GM12878 (cell line): Measurements from ENCODE around the gene EDNRA. TPM values are rescaled to one million over a fixed set of nuclear protein-coding genes. Genes with fewer than 3 reads are reported as not detected.

Experiments
- ATAC-seq: fragments of 200-7000 bp; cut with Tn5 transposase; 3 replicates; pipeline ENCODE4 v1.9.1; 2020; ENCODE audit warnings: mild to moderate bottlenecking, moderate library complexity
- BruUV-seq: library from RNA; stranded (reverse); fragments of 400-500 nt; replicated peaks from 2 replicates; lab custom pipeline; 2021; lab: Mats Ljungman, UMichigan
- CTCF ChIA-PET: fragments of 300-600 bp; sonication (Branson Sonifier 250); formaldehyde crosslinking; extraction: SDS; loops from one replicate; lab custom pipeline; 2021; ENCODE audit warnings: inconsistent platforms; lab: Yijun Ruan, JAX
- POLR2A ChIA-PET: fragments of 350-600 bp; formaldehyde crosslinking; extraction: SDS; loops from one replicate; lab custom pipeline; 2021; ENCODE audit warnings: inconsistent platforms; lab: Charles Lee
- RAD21 ChIA-PET: fragments of 300-600 bp; sonication (Branson Sonifier 250); formaldehyde crosslinking; loops from one replicate; lab custom pipeline; 2023; ENCODE audit warnings: antibody characterized with exemption; ENCODE audit not compliant: unreplicated experiment; lab: Charles Lee
- SMC1A ChIA-PET: fragments of 300-600 bp; sonication (Branson Sonifier 250); formaldehyde crosslinking; loops from one replicate; lab custom pipeline; 2023; ENCODE audit not compliant: unreplicated experiment, uncharacterized antibody; lab: Charles Lee
- DNase-seq: peaks from one replicate; pipeline ENCODE4 v3.0.0-alpha.2; 2011; ENCODE audit warnings: low read depth, low spot score
- FAIRE-seq: peaks from 3 replicates; lab custom pipeline; 2011; peaks lifted over from hg19 to GRCh38; lab: Jason Lieb, UNC
- H2AFZ ChIP-seq: 2 replicates; pipeline ENCODE4 v1.6.0; 2011; ENCODE audit warnings: low read depth, low read length, control low read depth; ENCODE audit not compliant: control insufficient read depth
- H3K27ac ChIP-seq: 2 replicates; pipeline ENCODE4 v1.5.1; 2011; ENCODE audit warnings: control low read depth; ENCODE audit not compliant: control insufficient read depth, insufficient read depth
- H3K27me3 ChIP-seq, 2 experiments: replicated peaks in 1 of 2; 2 replicates each; pipeline versions ENCODE4 v1.6.0 to v1.6.1; 2011; ENCODE audit warnings: low read length in 1 of 2; ENCODE audit not compliant: control insufficient read depth in 2 of 2, insufficient read depth in 2 of 2
- H3K36me3 ChIP-seq, 2 experiments: 2 replicates each; pipeline ENCODE4 v1.5.1; 2011; ENCODE audit warnings: low read length in 1 of 2; ENCODE audit not compliant: control insufficient read depth in 2 of 2, insufficient read depth in 2 of 2
- H3K4me1 ChIP-seq: 2 replicates; pipeline ENCODE4 v1.6.1; 2011; ENCODE audit warnings: mild to moderate bottlenecking, low read length, moderate library complexity, mixed read lengths; ENCODE audit not compliant: control insufficient read depth, insufficient read depth
- H3K4me2 ChIP-seq: 2 replicates; pipeline ENCODE4 v1.6.0; 2011; ENCODE audit warnings: control low read depth; ENCODE audit not compliant: control insufficient read depth, insufficient read depth
- H3K4me3 ChIP-seq: fragments of 200-600 bp; sonication (generic); 2 replicates; pipeline ENCODE4 v1.5.1; 2016
- H3K79me2 ChIP-seq: 2 replicates; pipeline ENCODE4 v1.6.0; 2011; ENCODE audit warnings: low read length; ENCODE audit not compliant: control insufficient read depth, insufficient read depth
- H3K9ac ChIP-seq: 2 replicates; pipeline ENCODE4 v1.8.0; 2011; ENCODE audit warnings: low read length, control low read depth, mixed read lengths; ENCODE audit not compliant: control insufficient read depth, insufficient read depth
- H3K9me3 ChIP-seq: replicated peaks from 3 replicates; pipeline ENCODE4 v1.5.1; 2011; ENCODE audit warnings: mild to moderate bottlenecking, low read length; ENCODE audit not compliant: control insufficient read depth, insufficient read depth
- H4K20me1 ChIP-seq: 2 replicates; pipeline ENCODE4 v1.6.0; 2011; ENCODE audit not compliant: control insufficient read depth, insufficient read depth
- BACH1 ChIP-seq: fragments of 450-650 bp; IDR thresholded peaks from 2 replicates; pipeline ENCODE4 v1.6.1; 2017; ENCODE audit warnings: mild to moderate bottlenecking, borderline replicate concordance
- BCLAF1 ChIP-seq: fragments of 450-650 bp; IDR thresholded peaks from 2 replicates; pipeline ENCODE4 v1.6.1; 2017; ENCODE audit warnings: antibody characterized with exemption, mild to moderate bottlenecking, moderate library complexity
- CEBPZ ChIP-seq: fragments of 150-350 bp; IDR thresholded peaks from 2 replicates; pipeline ENCODE4 v1.6.1; 2016; ENCODE audit warnings: low read depth, low read length
- GABPA ChIP-seq: IDR thresholded peaks from 2 replicates; pipeline ENCODE4 v1.6.1; 2014; ENCODE audit warnings: antibody characterized with exemption, low read depth, mild to moderate bottlenecking, inconsistent platforms
- HCFC1 ChIP-seq: fragments of 150-350 bp; IDR thresholded peaks from 2 replicates; pipeline ENCODE4 v1.6.1; 2014; ENCODE audit warnings: low read length
- MXI1 ChIP-seq: fragments of 150-350 bp; IDR thresholded peaks from 2 replicates; pipeline ENCODE4 v1.6.1; 2011; ENCODE audit warnings: low read depth, mild to moderate bottlenecking, inconsistent platforms, low read length, improper control_type of control experiment
- MYB ChIP-seq: fragments of 150-350 bp; IDR thresholded peaks from 2 replicates; pipeline ENCODE4 v1.6.1; 2014; ENCODE audit warnings: mild to moderate bottlenecking, low read depth, low read length, borderline replicate concordance
- NFIC ChIP-seq: IDR thresholded peaks from 2 replicates; pipeline ENCODE4 v1.6.1; 2012; ENCODE audit warnings: low read depth, mild to moderate bottlenecking, inconsistent platforms, low read length, moderate library complexity
- POU2F2 ChIP-seq: IDR thresholded peaks from 3 replicates; pipeline ENCODE4 v1.6.1; 2011; ENCODE audit warnings: low read depth, mild to moderate bottlenecking, low read length, borderline replicate concordance
- SIN3A ChIP-seq: IDR thresholded peaks from 2 replicates; pipeline ENCODE4 v1.6.1; 2012; ENCODE audit warnings: low read depth, low read length, improper control_type of control experiment
- SMAD5 ChIP-seq: IDR thresholded peaks from 2 replicates; pipeline ENCODE4 v1.6.1; 2016; ENCODE audit warnings: antibody characterized with exemption, low read depth
- SP1 ChIP-seq: IDR thresholded peaks from one replicate; pipeline ENCODE4 v1.6.1; 2011; ENCODE audit warnings: low read depth, low read length
- SUPT20H ChIP-seq: IDR thresholded peaks from 2 replicates; pipeline ENCODE4 v1.6.1; 2011; ENCODE audit warnings: low read depth, mild to moderate bottlenecking, low read length, moderate library complexity, borderline replicate concordance; ENCODE audit not compliant: control insufficient read depth
- ZBED1 ChIP-seq: IDR thresholded peaks from 2 replicates; pipeline ENCODE4 v1.6.1; 2016; ENCODE audit warnings: borderline replicate concordance
- ZNF622 ChIP-seq: fragments of 450-650 bp; IDR thresholded peaks from 2 replicates; pipeline ENCODE4 v1.6.1; 2017; ENCODE audit warnings: mild to moderate bottlenecking, inconsistent platforms
- WGBS: methylation state at CpG from one replicate; pipeline ENCODE4 v1.1.6; 2016; ENCODE audit warnings: low lambda C conversion rate; ENCODE audit not compliant: insufficient replicate concordance, insufficient coverage; ENCODE audit errors: missing lambda C conversion rate; 5-methylcytosine and 5-hydroxymethylcytosine counted together
- in situ Hi-C: fragments of 300-500 bp; cut with MboI; formaldehyde crosslinking; loops from 9 replicates; pipeline ENCODE4 v1.14.3; 2018; ENCODE audit warnings: mixed read lengths
- intact Hi-C: fragments of 100-400 bp; cut with micrococcal nuclease; formaldehyde crosslinking; loops from one replicate; pipeline ENCODE4 v1.14.2; 2022; ENCODE audit not compliant: unreplicated experiment
- polyA plus RNA-seq, 11 experiments: library from polyadenylated mRNA; depleted of rRNA in 4 of 11; unstranded in 6 of 11; stranded (reverse) in 5 of 11; fragments of >200 nt; fragmentation: Nextera tagmentation in 4 of 11; fragmentation: Illumina TruSeq in 1 of 11; extraction: Ambion mirVana in 4 of 11; extraction: Trizol in 1 of 11; gene quantifications; 1 replicate in 1 of 11; 2 replicates in 10 of 11; pipeline versions ENCODE4 v1.2.1 to v1.2.3, GENCODE V29; 2011 to 2016; ENCODE audit warnings: inconsistent platforms in 2 of 11, missing spikeins in 2 of 11, low read depth in 1 of 11
- total RNA-seq, 4 experiments: library from RNA; depleted of rRNA in 3 of 4; stranded (reverse); fragments of >200 nt in 3 of 4; fragmentation: Illumina TruSeq in 1 of 4; extraction: Trizol in 1 of 4; gene quantifications; 2 replicates each; pipeline versions ENCODE4 v1.2.1 to v1.2.3, GENCODE V29; 2013 to 2021

The EDNRA gene
- total and polyA plus RNA-seq, 10 of the 15 experiments (the other 5 are each of a cell fraction or from before 2014, with no cell fraction given): 0.01 to 0.32 (median 0.13) TPM

- Histone ChIP-seq H3K4me2 (no peak overlapping the region), H3K27ac (no peak overlapping the region), H2AFZ (no peak overlapping the region)
- 35% methylated on average over 2 of the region's 2 CpGs for WGBS
- FAIRE-seq: no peak
- TF ChIP-seq NFIC (no peak), GABPA (no peak), SIN3A (no peak), SMAD5 (no peak), CEBPZ (no peak), BACH1 (no peak), POU2F2 (no peak), BCLAF1 (no peak), MYB (no peak), MXI1 (no peak), ZNF622 (no peak), ZBED1 (no peak), SUPT20H (no peak), HCFC1 (no peak), SP1 (no peak)
- TF ChIP-seq, all 136 proteins: peak for 0
- intact Hi-C loops: no loop called here
- no peaks in the 10 kb centered on the region for H3K79me2 ChIP-seq
- ChIA-PET CTCF (interaction anchor here (1.1 to 2.2 kb wide), 3 partner anchors 10 to 358 kb away, joined by 4 to 20 read pairs (median 7); no protein-coding TSS in a partner anchor), SMC1A (no interaction called here), RAD21 (no interaction called here), POLR2A (no interaction called here)
- in situ Hi-C loops: no loop called here
- H4K20me1 ChIP-seq: no peaks in the 10 kb centered on the region
- no peaks in the 10 kb centered on the region for H3K36me3 ChIP-seq
- no peaks in the 10 kb centered on the region for H3K4me1 ChIP-seq
- no peak for ATAC-seq
- peaks cover 0 to 2% of the 10 kb centered on the region in 2 experiments; a peak in 1 of 4 replicates for H3K27me3 ChIP-seq
- H3K9me3 ChIP-seq: no peaks in the 10 kb centered on the region
- BruUV-seq: no TSS peak
- no peak for DNase-seq
- no peak overlapping the region for H3K9ac ChIP-seq
- H3K4me3 ChIP-seq: no peak overlapping the region
Observed at GRCh38 chr4:147509386-147509785, 28.5 kb downstream of the EDNRA start.
